Muscle of leg (tissue), 11 donors: ENCODE measurements around the gene FUT1. TPM values are rescaled to one million over a fixed set of nuclear protein-coding genes. Genes with fewer than 3 reads are reported as not detected.

Source experiments
- DNase-seq: peaks from one replicate; pipeline ENCODE4 v3.0.0; 2013
- H3K27ac ChIP-seq: one replicate; pipeline ENCODE4 v1.5.1; 2013; ENCODE audit warnings: mild to moderate bottlenecking, low read length, control low read depth
- H3K27me3 ChIP-seq: one replicate; pipeline ENCODE4 v1.6.1; 2013; ENCODE audit warnings: low read length; ENCODE audit not compliant: control insufficient read depth, insufficient read depth
- H3K36me3 ChIP-seq: one replicate; pipeline ENCODE4 v1.6.1; 2013; ENCODE audit warnings: low read length; ENCODE audit not compliant: control insufficient read depth, insufficient read depth
- H3K4me1 ChIP-seq: one replicate; pipeline ENCODE4 v1.6.1; 2013; ENCODE audit warnings: low read length; ENCODE audit not compliant: control insufficient read depth, insufficient read depth
- H3K4me3 ChIP-seq: one replicate; pipeline ENCODE4 v1.5.1; 2013; ENCODE audit warnings: low read length, control low read depth
- H3K9me3 ChIP-seq: replicated peaks from 2 replicates; pipeline ENCODE4 v1.6.1; 2013; ENCODE audit warnings: low read depth, low read length; ENCODE audit not compliant: control insufficient read depth
- WGBS: methylation state at CpG from one replicate; pipeline ENCODE4 v1.1.5; 2013; ENCODE audit warnings: missing lambda C conversion rate; ENCODE audit not compliant: insufficient coverage; 5-methylcytosine and 5-hydroxymethylcytosine counted together
- polyA plus RNA-seq, 8 donors: library from polyadenylated mRNA; unstranded; fragments of 120-200 nt; gene quantifications; one replicate each; pipeline versions ENCODE4 v1.2.1 to v1.2.3, GENCODE V29; 2013; ENCODE audit warnings: inconsistent platforms in 1 of 8, low replicate concordance in 1 of 8; ENCODE audit not compliant: insufficient read length in 8 of 8, insufficient read depth in 1 of 8
- total RNA-seq: library from RNA; stranded (reverse); fragments of 120-200 nt; gene quantifications from one replicate; pipeline ENCODE4 v1.2.4, GENCODE V29; 2013

FUT1 gene
- total and polyA plus RNA-seq, 9 donors = 0.75 to 1.5 (median 1.3) TPM

DNA sequence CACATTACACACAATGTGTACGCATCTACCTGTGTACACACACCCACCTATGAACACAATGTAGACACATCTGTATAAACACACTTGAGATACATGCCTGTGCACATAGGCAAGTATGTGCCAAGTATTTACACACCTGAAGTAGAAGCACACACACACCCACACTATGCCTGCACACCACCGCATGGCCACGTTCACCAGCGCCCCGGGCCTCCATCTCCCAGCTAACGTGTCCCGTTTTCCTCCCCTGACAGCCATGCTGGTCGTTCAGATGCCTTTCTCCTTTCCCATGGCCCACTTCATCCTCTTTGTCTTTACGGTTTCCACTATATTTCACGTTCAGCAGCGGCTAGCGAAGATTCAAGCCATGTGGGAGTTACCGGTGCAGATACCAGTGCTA lies 49.7 kb downstream of the FUT1 start:
- no peak overlapping the region for H3K27ac ChIP-seq
- H3K27me3 ChIP-seq = peaks cover 3% of the 10 kb centered on the region
- H3K4me1 ChIP-seq = no peaks in the 10 kb centered on the region
- 89% methylated on average over 12 of the region's 13 CpGs for WGBS
- no peaks in the 10 kb centered on the region for H3K36me3 ChIP-seq
- H3K4me3 ChIP-seq = no peak overlapping the region
- H3K9me3 ChIP-seq = no peaks in the 10 kb centered on the region
- no peak for DNase-seq

DNA sequence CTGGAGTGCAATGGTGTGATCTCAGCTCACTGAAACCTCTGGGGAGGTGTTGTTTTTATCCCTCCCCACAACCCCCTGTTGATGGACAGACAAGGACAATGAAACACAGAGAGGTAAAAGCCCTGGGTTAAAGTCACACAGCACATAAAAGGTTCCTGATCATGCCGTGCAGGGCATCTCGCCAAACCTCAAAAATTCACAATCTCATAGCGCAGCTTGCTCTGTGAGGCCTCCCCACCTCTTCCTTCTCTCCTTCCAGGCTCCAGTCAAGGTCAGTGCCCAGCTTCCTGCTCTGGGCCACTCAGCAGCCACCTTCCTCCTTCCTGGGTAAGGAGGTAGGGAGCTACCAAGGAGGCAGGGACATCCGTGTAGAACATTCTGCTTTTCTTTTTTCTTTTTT lies 54.4 kb downstream of the FUT1 start:
- H3K4me3 ChIP-seq = no peak overlapping the region
- no peak for DNase-seq
- H3K4me1 ChIP-seq = peaks cover 12% of the 10 kb centered on the region
- H3K27ac ChIP-seq = no peak overlapping the region
- peaks cover 24% of the 10 kb centered on the region for H3K27me3 ChIP-seq
- H3K9me3 ChIP-seq = no peaks in the 10 kb centered on the region
- no CpG with 5 or more reads among the region's 4 CpGs for WGBS
- H3K36me3 ChIP-seq = no peaks in the 10 kb centered on the region

Other genes starting within 250 kb of the FUT1 start
- 0.04 TPM for gene LMTK3, start 240.8 kb downstream of the FUT1 start, total RNA-seq
- under 1 TPM in 7 of 8 donors, not detected in 1; 0.03 to 0.39 (median 0.18) TPM for gene LMTK3, start 240.8 kb downstream of the FUT1 start, polyA plus RNA-seq
- gene SULT2B1, start 200.5 kb downstream of the FUT1 start, total RNA-seq = 0.13 TPM
- gene SULT2B1, start 200.5 kb downstream of the FUT1 start, polyA plus RNA-seq = 1 to 10 TPM in 1 of 8 donors, under 1 TPM in 6, not detected in 1; 0.11 to 2.9 (median 0.27) TPM
- not detected for gene SPACA4, start 145.9 kb downstream of the FUT1 start, total RNA-seq
- not detected for gene SPACA4, start 145.9 kb downstream of the FUT1 start, polyA plus RNA-seq
- 0.13 TPM for gene FAM83E, start 137.6 kb downstream of the FUT1 start, total RNA-seq
- gene FAM83E, start 137.6 kb downstream of the FUT1 start, polyA plus RNA-seq = 1 to 10 TPM in 1 of 8 donors, under 1 TPM in 6, not detected in 1; 0.11 to 1.2 (median 0.18) TPM
- 2,914 TPM for gene RPL18, start 133.5 kb downstream of the FUT1 start, total RNA-seq
- gene RPL18, start 133.5 kb downstream of the FUT1 start, polyA plus RNA-seq = 1,000 to 10,000 TPM; 1,793 to 2,160 (median 1,901) TPM
- 4.1 TPM for gene SPHK2, start 133.1 kb downstream of the FUT1 start, total RNA-seq
- gene SPHK2, start 133.1 kb downstream of the FUT1 start, polyA plus RNA-seq = 10 to 100 TPM in 4 of 8 donors, 1 to 10 TPM in 4; 7.0 to 11.8 (median 9.9) TPM
- gene DBP, start 115.3 kb downstream of the FUT1 start, total RNA-seq = 9.8 TPM
- gene DBP, start 115.3 kb downstream of the FUT1 start, polyA plus RNA-seq = 10 to 100 TPM in 1 of 8 donors, 1 to 10 TPM in 7; 3.0 to 10.8 (median 6.2) TPM
- 6.2 TPM for gene CA11, start 106.5 kb downstream of the FUT1 start, total RNA-seq
- gene CA11, start 106.5 kb downstream of the FUT1 start, polyA plus RNA-seq = 10 to 100 TPM in 7 of 8 donors, 1 to 10 TPM in 1; 7.9 to 22.1 (median 14.0) TPM
- gene NTN5, start 79.6 kb downstream of the FUT1 start, total RNA-seq = 0.18 TPM
- 1 to 10 TPM in 7 of 8 donors, under 1 TPM in 1; 0.64 to 8.5 (median 2.2) TPM for gene NTN5, start 79.6 kb downstream of the FUT1 start, polyA plus RNA-seq
- gene FUT2, start 56.7 kb downstream of the FUT1 start, total RNA-seq = not detected
- gene FUT2, start 56.7 kb downstream of the FUT1 start, polyA plus RNA-seq = 1 to 10 TPM in 4 of 8 donors, under 1 TPM in 4; 0.53 to 3.8 (median 0.95) TPM
- gene MAMSTR, start 32.9 kb downstream of the FUT1 start, total RNA-seq = 29.2 TPM
- gene MAMSTR, start 32.9 kb downstream of the FUT1 start, polyA plus RNA-seq = 100 to 1,000 TPM in 4 of 8 donors, 10 to 100 TPM in 4; 59.8 to 160 (median 113) TPM
- gene RASIP1, start 12.0 kb downstream of the FUT1 start, total RNA-seq = 14.1 TPM
- 10 to 100 TPM; 17.6 to 27.7 (median 25.0) TPM for gene RASIP1, start 12.0 kb downstream of the FUT1 start, polyA plus RNA-seq
- gene IZUMO1, start 5.7 kb downstream of the FUT1 start, total RNA-seq = 0.04 TPM
- 1 to 10 TPM in 2 of 8 donors, under 1 TPM in 6; 0.20 to 1.1 (median 0.85) TPM for gene IZUMO1, start 5.7 kb downstream of the FUT1 start, polyA plus RNA-seq
- gene FGF21, start 2.9 kb upstream of the FUT1 start, total RNA-seq = not detected
- gene FGF21, start 2.9 kb upstream of the FUT1 start, polyA plus RNA-seq = under 1 TPM in 1 of 8 donors, not detected in 7; 0.25 TPM
- gene BCAT2, start 58.4 kb upstream of the FUT1 start, total RNA-seq = 18.8 TPM
- gene BCAT2, start 58.4 kb upstream of the FUT1 start, polyA plus RNA-seq = 10 to 100 TPM; 21.2 to 32.7 (median 24.6) TPM
- gene HSD17B14, start 83.8 kb upstream of the FUT1 start, total RNA-seq = 2.7 TPM
- 1 to 10 TPM; 1.9 to 8.3 (median 4.3) TPM for gene HSD17B14, start 83.8 kb upstream of the FUT1 start, polyA plus RNA-seq
- 18.7 TPM for gene PLEKHA4, start 116.0 kb upstream of the FUT1 start, total RNA-seq
- 10 to 100 TPM; 34.9 to 59.0 (median 38.4) TPM for gene PLEKHA4, start 116.0 kb upstream of the FUT1 start, polyA plus RNA-seq
- 32.2 TPM for gene PPP1R15A, start 119.8 kb upstream of the FUT1 start, total RNA-seq
- 10 to 100 TPM; 49.0 to 84.7 (median 57.3) TPM for gene PPP1R15A, start 119.8 kb upstream of the FUT1 start, polyA plus RNA-seq
- 0.09 TPM for gene TULP2, start 146.1 kb upstream of the FUT1 start, total RNA-seq
- under 1 TPM in 7 of 8 donors, not detected in 1; 0.13 to 0.88 (median 0.46) TPM for gene TULP2, start 146.1 kb upstream of the FUT1 start, polyA plus RNA-seq
- gene NUCB1, start 147.7 kb upstream of the FUT1 start, total RNA-seq = 97.3 TPM
- 100 to 1,000 TPM; 141 to 216 (median 175) TPM for gene NUCB1, start 147.7 kb upstream of the FUT1 start, polyA plus RNA-seq
- 0.31 TPM for gene DHDH, start 181.1 kb upstream of the FUT1 start, total RNA-seq
- gene DHDH, start 181.1 kb upstream of the FUT1 start, polyA plus RNA-seq = 1 to 10 TPM in 1 of 8 donors, under 1 TPM in 7; 0.20 to 1.9 (median 0.42) TPM
- gene BAX, start 202.2 kb upstream of the FUT1 start, total RNA-seq = 27.1 TPM
- 10 to 100 TPM; 33.9 to 52.4 (median 44.7) TPM for gene BAX, start 202.2 kb upstream of the FUT1 start, polyA plus RNA-seq
- gene FTL, start 212.7 kb upstream of the FUT1 start, total RNA-seq = 786 TPM
- 100 to 1,000 TPM; 576 to 914 (median 741) TPM for gene FTL, start 212.7 kb upstream of the FUT1 start, polyA plus RNA-seq
- 43.8 TPM for gene GYS1, start 240.7 kb upstream of the FUT1 start, total RNA-seq
- 10 to 100 TPM; 47.3 to 87.3 (median 65.3) TPM for gene GYS1, start 240.7 kb upstream of the FUT1 start, polyA plus RNA-seq
- 63.8 TPM for gene RUVBL2, start 241.2 kb upstream of the FUT1 start, total RNA-seq
- gene RUVBL2, start 241.2 kb upstream of the FUT1 start, polyA plus RNA-seq = 10 to 100 TPM; 55.3 to 72.5 (median 66.9) TPM